HepG2 (cell line): ENCODE results near the gene RANBP6. TPM values are rescaled to one million over a fixed set of nuclear protein-coding genes. Genes with fewer than 3 reads are reported as not detected.

Experiments used
- FOXO4 ChIP-seq: sonication (generic); formaldehyde crosslinking; conservative IDR thresholded peaks from 2 replicates; pipeline ENCODE4 v1.8.1; 2023; ENCODE audit warnings: missing genetic modification reagents
- KMT2B ChIP-seq: IDR thresholded peaks from 2 replicates; pipeline ENCODE4 v1.6.1; 2016; ENCODE audit warnings: missing genetic modification reagents, missing compliant biosample characterization
- MAFK ChIP-seq, 2 experiments: IDR thresholded peaks in 1 of 2; conservative IDR thresholded peaks in 1 of 2; 2 replicates each; pipeline ENCODE4 v1.6.1; 2011; ENCODE audit warnings: improper control_type of control experiment in 2 of 2, low read length in 2 of 2
- MTERF4 ChIP-seq: sonication (generic); formaldehyde crosslinking; IDR thresholded peaks from 2 replicates; pipeline ENCODE4 v1.8.0; 2023; ENCODE audit warnings: mild to moderate bottlenecking, missing genetic modification reagents
- PAWR ChIP-seq: sonication (generic); formaldehyde crosslinking; IDR thresholded peaks from 2 replicates; pipeline ENCODE4 v1.4.0; 2020; ENCODE audit warnings: missing genetic modification reagents, mild to moderate bottlenecking, borderline replicate concordance
- PCBP1 ChIP-seq: fragments of 200-400 bp; formaldehyde crosslinking; IDR thresholded peaks from 2 replicates; pipeline ENCODE4 v1.6.1; 2017; ENCODE audit warnings: mild to moderate bottlenecking, low read depth, low read length, borderline replicate concordance
- SALL2 ChIP-seq: sonication (generic); formaldehyde crosslinking; IDR thresholded peaks from 2 replicates; pipeline ENCODE4 v1.8.1; 2023; ENCODE audit warnings: mild to moderate bottlenecking, missing genetic modification reagents, inconsistent platforms
- SOX5 ChIP-seq: IDR thresholded peaks from 2 replicates; pipeline ENCODE4 v1.6.1; 2016; ENCODE audit warnings: borderline replicate concordance
- THAP9 ChIP-seq: sonication (generic); formaldehyde crosslinking; IDR thresholded peaks from 2 replicates; pipeline ENCODE4; 2020; ENCODE audit warnings: missing genetic modification reagents, mild to moderate bottlenecking, borderline replicate concordance
- ZBTB25 ChIP-seq: IDR thresholded peaks from 2 replicates; pipeline ENCODE4 v1.6.1; 2018; ENCODE audit warnings: missing genetic modification reagents
- ZFY ChIP-seq: sonication (generic); formaldehyde crosslinking; IDR thresholded peaks from 2 replicates; pipeline ENCODE4 v1.4.0; 2020; ENCODE audit warnings: missing genetic modification reagents
- ZSCAN29 ChIP-seq: sonication (generic); formaldehyde crosslinking; conservative IDR thresholded peaks from 2 replicates; pipeline ENCODE4 v1.4.0; 2020; ENCODE audit warnings: mild to moderate bottlenecking, missing genetic modification reagents
- polyA plus RNA-seq, 8 experiments: library from polyadenylated mRNA; depleted of rRNA in 3 of 8; stranded (reverse) in 7 of 8; unstranded in 1 of 8; fragments of >200 nt; fragmentation: Illumina TruSeq in 4 of 8; extraction: Trizol in 4 of 8; gene quantifications; 2 replicates each; pipeline versions ENCODE4 v1.2.1 to v1.2.3, GENCODE V29; 2011 to 2016; ENCODE audit warnings: low read depth in 4 of 8, missing spikeins in 1 of 8, mixed read lengths in 1 of 8; ENCODE audit not compliant: insufficient read depth in 1 of 8
- total RNA-seq, 5 experiments: library from RNA; depleted of rRNA; stranded (reverse); fragments of >200 nt; fragmentation: Illumina TruSeq; extraction: Trizol; gene quantifications; 2 replicates each; pipeline ENCODE4 v1.2.3, GENCODE V29; 2016; ENCODE audit warnings: low read depth in 1 of 5
- TF ChIP-seq, protein P1 (sequence below): sonication (generic); formaldehyde crosslinking; IDR thresholded peaks from 2 replicates; pipeline ENCODE4 v1.9.0; 2022; ENCODE audit warnings: missing genetic modification reagents, mild to moderate bottlenecking, borderline replicate concordance
- TF ChIP-seq, protein P2 (sequence below): fragments of 450-650 bp; IDR thresholded peaks from 2 replicates; pipeline ENCODE4 v1.6.1; 2016
- TF ChIP-seq, protein P3 (sequence below): sonication (generic); formaldehyde crosslinking; IDR thresholded peaks from 2 replicates; pipeline ENCODE4 v1.4.0; 2020; ENCODE audit warnings: mild to moderate bottlenecking, low read depth, missing genetic modification reagents

Gene RANBP6
- total and polyA plus RNA-seq, 2 of the 13 experiments (the other 11 are each of a cell fraction or from before 2014, with no cell fraction given), result 7.5 to 26.0 TPM

DNA sequence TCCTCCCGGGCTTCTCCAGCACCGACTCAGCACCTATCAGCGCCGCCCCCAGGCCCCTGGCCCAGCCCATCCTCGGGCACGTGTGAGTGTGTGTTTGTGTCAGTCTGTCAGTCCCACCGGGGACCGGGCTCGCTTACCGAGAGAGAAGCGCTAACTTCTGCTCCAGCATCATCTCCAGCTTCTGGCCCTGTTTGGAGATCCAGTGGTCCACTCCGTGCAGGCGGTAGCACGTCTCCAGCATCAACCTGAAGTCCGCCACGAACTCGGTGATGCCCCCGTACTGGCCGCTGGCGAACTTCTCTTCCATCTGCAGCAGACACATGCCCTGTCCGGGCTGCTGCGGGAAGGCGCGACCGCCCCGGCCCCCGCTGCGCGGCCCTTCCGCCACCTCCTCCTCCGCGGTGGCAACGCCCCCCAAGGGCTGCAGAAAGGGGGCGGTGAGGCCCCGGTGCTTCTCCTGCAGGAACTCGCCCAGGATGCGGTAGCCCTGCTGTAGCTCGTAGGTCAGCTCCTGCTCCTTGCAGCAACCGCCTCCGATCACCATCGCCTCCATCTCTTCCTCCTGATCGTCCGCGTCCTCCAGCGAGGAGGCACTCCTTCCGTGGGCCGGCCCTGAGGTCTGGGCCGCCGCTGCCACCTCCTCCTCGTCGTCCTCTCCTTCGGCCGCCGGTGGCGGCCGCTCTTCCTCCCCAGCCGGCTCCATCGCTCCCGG, 8.2 kb downstream of the RANBP6 start (continued):
- TF ChIP-seq THAP9 (CRISPR knock-in tag) (peak; percentile 74; the same call in 1 of the 2 replicates), ZSCAN29 (CRISPR knock-in tag) (0 out of 2 replicates have a peak, but pooled peaks have one; percentile 33), ZBTB25 (CRISPR knock-in tag) (peak; percentile 19; the same call in 1 of the 2 replicates), ZFY (CRISPR knock-in tag) (peak; percentile 10; the same call in 1 of the 2 replicates), KMT2B (CRISPR knock-in tag) (peak; percentile 68), SALL2 (CRISPR knock-in tag) (peak; percentile 52; the same call in 1 of the 2 replicates), PAWR (0 out of 2 replicates have a peak, but pooled peaks have one; percentile 62), PCBP1 (no peak), MAFK (conservative IDR thresholded peaks at IDR 0.05 in 1 of 2, IDR thresholded peaks at IDR 0.05 in 1 of 2; ENCODE audit: low read length in 2 of 2) (no peak), MTERF4 (CRISPR knock-in tag) (peak; percentile 78; the same call in 1 of the 2 replicates), FOXO4 (CRISPR knock-in tag) (no peak), SOX5 (CRISPR knock-in tag) (0 out of 2 replicates have a peak, but pooled peaks have one; percentile 13)
- TF ChIP-seq, protein P1, sequence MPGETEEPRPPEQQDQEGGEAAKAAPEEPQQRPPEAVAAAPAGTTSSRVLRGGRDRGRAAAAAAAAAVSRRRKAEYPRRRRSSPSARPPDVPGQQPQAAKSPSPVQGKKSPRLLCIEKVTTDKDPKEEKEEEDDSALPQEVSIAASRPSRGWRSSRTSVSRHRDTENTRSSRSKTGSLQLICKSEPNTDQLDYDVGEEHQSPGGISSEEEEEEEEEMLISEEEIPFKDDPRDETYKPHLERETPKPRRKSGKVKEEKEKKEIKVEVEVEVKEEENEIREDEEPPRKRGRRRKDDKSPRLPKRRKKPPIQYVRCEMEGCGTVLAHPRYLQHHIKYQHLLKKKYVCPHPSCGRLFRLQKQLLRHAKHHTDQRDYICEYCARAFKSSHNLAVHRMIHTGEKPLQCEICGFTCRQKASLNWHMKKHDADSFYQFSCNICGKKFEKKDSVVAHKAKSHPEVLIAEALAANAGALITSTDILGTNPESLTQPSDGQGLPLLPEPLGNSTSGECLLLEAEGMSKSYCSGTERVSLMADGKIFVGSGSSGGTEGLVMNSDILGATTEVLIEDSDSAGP (CRISPR knock-in tag), result 0 out of 2 replicates have a peak, but pooled peaks have one; percentile 73
- TF ChIP-seq, protein P2, sequence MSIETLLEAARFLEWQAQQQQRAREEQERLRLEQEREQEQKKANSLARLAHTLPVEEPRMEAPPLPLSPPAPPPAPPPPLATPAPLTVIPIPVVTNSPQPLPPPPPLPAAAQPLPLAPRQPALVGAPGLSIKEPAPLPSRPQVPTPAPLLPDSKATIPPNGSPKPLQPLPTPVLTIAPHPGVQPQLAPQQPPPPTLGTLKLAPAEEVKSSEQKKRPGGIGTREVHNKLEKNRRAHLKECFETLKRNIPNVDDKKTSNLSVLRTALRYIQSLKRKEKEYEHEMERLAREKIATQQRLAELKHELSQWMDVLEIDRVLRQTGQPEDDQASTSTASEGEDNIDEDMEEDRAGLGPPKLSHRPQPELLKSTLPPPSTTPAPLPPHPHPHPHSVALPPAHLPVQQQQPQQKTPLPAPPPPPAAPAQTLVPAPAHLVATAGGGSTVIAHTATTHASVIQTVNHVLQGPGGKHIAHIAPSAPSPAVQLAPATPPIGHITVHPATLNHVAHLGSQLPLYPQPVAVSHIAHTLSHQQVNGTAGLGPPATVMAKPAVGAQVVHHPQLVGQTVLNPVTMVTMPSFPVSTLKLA, result peak; percentile 80
- TF ChIP-seq, protein P3, sequence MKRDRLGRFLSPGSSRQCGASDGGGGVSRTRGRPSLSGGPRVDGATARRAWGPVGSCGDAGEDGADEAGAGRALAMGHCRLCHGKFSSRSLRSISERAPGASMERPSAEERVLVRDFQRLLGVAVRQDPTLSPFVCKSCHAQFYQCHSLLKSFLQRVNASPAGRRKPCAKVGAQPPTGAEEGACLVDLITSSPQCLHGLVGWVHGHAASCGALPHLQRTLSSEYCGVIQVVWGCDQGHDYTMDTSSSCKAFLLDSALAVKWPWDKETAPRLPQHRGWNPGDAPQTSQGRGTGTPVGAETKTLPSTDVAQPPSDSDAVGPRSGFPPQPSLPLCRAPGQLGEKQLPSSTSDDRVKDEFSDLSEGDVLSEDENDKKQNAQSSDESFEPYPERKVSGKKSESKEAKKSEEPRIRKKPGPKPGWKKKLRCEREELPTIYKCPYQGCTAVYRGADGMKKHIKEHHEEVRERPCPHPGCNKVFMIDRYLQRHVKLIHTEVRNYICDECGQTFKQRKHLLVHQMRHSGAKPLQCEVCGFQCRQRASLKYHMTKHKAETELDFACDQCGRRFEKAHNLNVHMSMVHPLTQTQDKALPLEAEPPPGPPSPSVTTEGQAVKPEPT (CRISPR knock-in tag), result 0 out of 2 replicates have a peak, but pooled peaks have one; percentile 37
